ENCODE data around the gene ULK4.

- TF ChIP-seq EZH2phosphoT487 (IDR thresholded peaks at IDR 0.05; ENCODE audit: borderline replicate concordance), result no peak
- TF ChIP-seq CTCF (conservative IDR thresholded peaks at IDR 0.05; ENCODE audit: low read length), result no peak
Measured at GRCh38 chr3:41489231-41489630, 472.7 kb downstream of the ULK4 start.
